Activated CD8-positive, alpha-beta memory T cell treated with anti-CD3 and anti-CD28 coated beads for 24 hours (primary cell): ENCODE results near the gene TMED5.
A peak's percentile ranks its signal among the peaks of the same experiment; 100 is the strongest.
"Not testable (repeated sequence)": the region's sequence is repeated elsewhere in the genome, so short reads cannot be mapped to it uniquely, and the experiment has no call there.

ENCODE experiments used
- DNase-seq: peaks from one replicate; pipeline ENCODE4 v3.0.0-alpha.2; 2020

TMED5 gene

DNA sequence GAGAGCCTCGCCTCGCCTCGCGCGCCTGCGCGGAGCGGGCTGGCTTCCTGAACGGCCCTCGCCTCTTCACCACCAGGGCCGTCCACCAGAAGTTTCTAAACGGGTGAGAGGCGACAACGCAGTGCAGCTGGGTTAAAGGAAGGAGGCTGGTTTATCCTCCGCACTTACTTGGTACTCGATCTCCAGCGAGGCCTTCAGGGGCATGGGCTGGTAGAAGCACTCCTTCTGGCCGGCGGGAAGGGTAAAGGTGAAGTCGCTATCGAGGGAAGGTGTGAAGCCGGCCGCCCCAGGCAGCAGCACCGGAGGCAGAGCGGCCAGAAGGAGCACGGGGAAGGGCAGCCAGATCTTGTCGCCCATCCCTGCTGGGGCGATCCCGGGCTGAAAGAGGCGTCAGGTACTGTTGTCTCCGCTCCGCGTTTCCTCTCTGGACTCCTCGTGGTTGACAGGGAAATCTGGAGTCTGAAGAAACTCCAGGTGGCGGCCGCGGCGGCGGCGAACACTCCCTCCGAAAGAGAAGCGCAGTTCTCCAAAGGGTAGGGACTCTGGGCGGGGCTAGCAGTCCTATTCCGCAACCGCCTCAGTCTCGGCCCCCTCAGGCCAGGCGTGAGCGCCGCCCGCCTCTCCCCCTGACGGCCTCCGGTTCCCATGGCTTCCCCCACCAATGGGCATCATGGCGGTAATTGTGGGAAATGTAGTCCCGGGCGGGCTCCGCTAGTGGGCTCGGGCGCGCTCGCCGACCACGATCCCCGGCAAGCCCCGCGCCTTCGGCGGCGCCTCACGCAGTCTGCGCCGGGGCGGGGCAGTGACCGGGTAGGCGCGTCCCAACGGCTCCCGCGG, at the start of gene TMED5:
TSS of gene TMED5 (minus strand) at position 528 of the 837 bp plus-strand sequence. CDS start at position 357, 171 bp downstream.
- peak; percentile 96 for DNase-seq

DNA sequence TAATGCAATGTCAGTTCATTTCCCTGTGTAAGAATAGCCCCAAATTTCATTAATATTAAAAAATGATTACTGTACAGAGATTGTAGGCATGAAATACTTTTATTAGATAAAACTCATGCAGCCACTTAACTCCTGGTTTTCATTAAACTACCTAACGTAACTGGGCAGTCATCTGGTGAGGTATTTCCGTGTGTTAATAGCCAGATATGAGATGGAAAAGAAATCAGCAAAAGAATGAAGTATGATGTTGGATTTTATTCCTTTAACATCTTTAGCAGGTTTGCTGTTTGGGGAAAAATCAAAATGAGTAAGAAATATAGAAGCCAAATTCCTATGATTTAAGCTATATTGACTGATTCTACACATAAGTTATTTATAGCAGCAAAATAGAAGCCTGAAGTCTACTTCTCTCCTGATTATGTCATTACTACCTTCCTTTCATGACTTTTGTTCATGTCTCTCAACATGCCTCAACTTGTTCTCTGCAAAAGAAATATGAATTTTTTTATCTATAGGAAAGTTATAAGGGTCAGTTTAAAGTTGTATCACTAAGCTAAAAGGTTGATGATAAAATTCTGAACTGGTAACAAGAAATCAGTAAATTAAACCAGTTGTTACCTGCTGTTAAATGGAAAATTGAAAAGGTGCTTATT, 42.9 kb upstream of the TMED5 start:
- DNase-seq, result no peak

- DNase-seq, result no peak
Measured at GRCh38 chr1:93221913-93222312, 41.7 kb upstream of the TMED5 start.

- not testable (repeated sequence) for DNase-seq
Measured at GRCh38 chr1:93220716-93221115, 40.5 kb upstream of the TMED5 start.

DNA sequence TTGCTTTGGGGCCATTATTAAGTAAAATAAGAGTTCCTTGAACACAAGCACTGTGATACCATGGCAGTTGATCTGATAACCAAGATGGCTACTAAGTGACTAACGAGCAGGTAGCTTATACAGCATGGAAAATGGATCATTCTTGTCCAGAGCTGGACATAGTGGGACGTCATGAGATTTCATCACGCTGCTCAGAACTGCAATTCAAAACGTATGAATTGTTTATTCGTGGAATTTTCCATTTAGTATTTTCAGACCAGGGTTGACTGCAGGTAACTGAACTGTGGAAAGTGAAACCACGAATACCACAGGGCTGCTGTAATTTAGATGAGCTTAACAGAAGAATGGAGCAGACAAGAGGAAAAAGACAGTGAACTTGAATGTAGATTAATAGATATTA, 39.2 kb upstream of the TMED5 start:
- no peak for DNase-seq

DNA sequence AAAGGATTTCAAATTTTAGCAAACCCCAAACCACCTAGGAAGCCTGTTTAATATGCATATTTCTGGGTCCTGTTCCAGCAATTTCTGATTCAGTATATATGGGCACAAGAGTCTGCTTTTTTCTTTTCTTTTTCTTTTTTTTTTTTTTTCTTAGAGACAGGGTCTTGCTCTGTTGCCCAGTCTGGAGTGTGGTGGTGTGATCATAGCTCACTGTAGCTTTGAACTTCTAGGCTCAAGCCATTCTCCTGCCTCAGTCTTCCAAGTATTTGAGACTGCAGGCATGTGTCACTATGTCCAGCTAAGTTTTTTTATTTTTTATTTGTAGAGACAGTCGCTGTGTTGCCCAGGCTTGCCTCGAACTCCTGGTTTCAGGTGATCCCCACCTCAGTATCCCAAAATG, 35.1 kb upstream of the TMED5 start:
- no peak for DNase-seq

DNA sequence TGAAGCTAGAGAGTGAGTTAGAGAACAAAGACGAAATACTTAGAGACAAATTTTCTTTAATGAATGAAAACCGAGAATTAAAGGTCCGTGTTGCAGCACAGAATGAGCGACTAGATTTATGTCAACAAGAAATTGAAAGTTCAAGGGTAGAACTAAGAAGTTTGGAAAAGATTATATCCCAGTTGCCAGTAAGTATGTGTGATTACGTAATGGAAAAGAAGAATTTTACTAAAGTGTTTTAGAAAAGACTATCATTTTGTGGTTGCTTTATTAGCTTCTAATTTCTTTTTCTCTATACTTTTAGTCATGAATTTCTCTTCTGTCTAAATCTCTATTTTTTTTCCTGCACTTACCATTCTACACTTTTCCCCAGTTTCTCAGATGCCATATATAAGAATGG, 27.0 kb upstream of the TMED5 start:
- no peak for DNase-seq

DNA sequence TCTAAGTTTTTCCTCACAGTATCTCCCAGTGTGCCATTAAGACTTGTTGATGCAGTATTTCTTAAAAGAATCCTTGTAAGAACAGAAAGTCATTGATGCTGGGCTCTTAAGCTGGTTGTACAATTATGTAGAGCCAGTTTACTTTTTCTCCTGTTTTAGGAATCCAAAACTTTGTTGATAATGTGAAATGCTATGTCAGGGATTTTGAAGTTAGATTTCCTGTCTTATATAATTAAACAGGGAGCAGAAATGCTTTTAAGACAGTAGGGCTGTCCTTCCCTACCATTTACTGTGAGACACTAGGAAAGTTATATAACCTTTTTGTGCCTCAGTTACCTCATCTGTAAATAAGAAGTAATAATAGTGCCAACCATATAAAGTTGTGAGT, 26.3 kb upstream of the TMED5 start:
- no peak for DNase-seq

GRCh38 chr1:93205892-93206566, 25.8 kb upstream of the TMED5 start:
- DNase-seq, result no peak

DNA sequence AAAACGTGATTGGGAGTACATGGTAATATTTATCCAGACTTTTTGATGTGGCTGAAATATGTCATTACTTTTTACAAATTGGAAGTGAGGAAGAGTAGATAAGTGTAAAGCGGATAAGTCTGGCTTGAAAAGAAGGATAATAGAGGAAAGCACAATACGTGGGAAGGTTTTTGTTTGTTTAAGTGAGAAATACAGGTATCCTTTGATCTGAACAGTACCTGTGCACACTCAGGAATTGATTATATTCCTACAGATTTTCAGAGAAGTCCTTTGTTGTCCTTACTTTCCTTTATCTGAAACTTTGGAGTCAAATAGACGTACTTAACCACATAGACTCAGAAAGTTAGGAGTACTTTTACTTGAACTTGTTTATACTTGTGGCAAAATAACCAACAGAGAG, 20.5 kb upstream of the TMED5 start:
- DNase-seq, result no peak

- DNase-seq, result no peak
Measured at GRCh38 chr1:93200086-93200620, 19.9 kb upstream of the TMED5 start.

GRCh38 chr1:93199150-93199549, 18.9 kb upstream of the TMED5 start:
- DNase-seq, result no peak

- DNase-seq, result no peak
Measured at GRCh38 chr1:93196591-93196990, 16.4 kb upstream of the TMED5 start.

GRCh38 chr1:93194231-93194990, 14.2 kb upstream of the TMED5 start:
- no peak for DNase-seq

- DNase-seq, result no peak
Measured at GRCh38 chr1:93190432-93190831, 10.2 kb upstream of the TMED5 start.

- DNase-seq, result no peak
Measured at GRCh38 chr1:93186667-93187066, 6.5 kb upstream of the TMED5 start.

DNA sequence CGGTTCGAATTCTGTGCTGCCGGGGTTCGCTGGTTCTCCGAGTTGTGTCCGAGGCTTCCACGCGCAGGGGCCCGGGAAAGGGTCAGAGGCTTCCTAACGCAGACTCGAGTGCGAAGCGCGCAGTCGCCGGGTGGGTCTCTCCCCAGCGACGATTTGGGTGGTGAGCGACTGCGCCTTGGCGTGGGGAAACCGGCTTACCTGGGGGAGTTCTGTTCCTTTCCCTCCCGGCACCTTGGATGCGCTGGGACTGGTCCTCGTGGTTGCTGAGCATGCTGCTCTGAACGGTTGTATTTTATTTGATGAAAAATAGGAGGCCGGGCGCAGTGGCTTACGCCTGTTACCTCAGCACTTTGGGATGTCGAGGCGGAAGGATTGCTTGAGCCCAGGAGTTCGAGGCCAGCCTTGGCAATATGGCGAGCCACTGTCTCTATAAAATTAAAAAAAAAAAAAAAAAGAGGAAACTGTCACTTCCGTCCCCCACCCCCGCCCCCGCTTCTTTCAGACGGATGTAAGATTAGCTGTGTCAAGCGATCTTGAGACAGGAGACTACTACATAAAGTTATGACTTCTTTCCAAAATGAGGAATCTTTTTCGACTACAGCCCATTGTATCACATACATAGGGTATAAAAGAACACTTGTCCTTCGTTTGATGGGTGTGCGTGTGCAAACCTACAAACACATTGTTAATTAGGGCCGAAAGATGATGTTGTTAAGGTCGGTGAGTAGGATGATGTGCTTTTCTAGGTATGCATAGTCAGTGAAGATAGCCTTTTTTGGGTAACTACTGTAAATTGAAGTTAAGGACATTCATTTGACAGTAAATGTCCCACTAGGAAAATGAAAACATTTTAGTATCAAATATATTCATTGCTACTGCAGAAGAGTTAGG, 755 bp upstream of the TMED5 start, which contains the start of gene CCDC18:
TSS of gene CCDC18 (plus strand) at position 2 of the 891 bp plus-strand sequence. CDS start 2,638 bp downstream, outside the sequence.
- no peak for DNase-seq

GRCh38 chr1:93178418-93178817, 1.8 kb downstream of the TMED5 start:
- no peak for DNase-seq

DNA sequence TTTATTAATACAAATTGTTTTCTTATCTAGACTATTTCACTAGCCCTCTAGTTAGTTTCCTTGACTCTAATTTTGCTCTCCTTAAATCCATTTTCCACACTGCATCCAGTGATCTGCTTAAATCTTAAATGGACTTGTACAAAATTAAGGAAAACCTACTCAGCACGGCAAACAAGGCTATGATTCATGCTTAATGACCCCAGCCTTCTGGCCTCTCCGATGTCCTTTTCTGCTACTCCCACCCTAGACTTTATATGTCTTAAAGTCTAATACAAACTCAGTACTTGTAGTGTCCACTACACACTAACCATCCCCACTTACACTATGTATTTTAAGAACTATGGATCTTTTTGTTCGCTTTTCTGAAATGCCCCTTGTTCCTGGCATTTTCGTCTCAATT, 2.2 kb downstream of the TMED5 start:
- no peak for DNase-seq

GRCh38 chr1:93174638-93175037, 5.6 kb downstream of the TMED5 start:
- not testable (repeated sequence) for DNase-seq

GRCh38 chr1:93172778-93173177, 7.4 kb downstream of the TMED5 start:
- no peak for DNase-seq
